GM18511 (cell line): ENCODE results near the gene PIF1.

Experiments
- ATAC-seq: cut with Tn5 transposase; IDR thresholded peaks from one replicate; pipeline ENCODE4 v1.9.1; 2021; ENCODE audit warnings: mild to moderate bottlenecking, moderate library complexity; ENCODE audit not compliant: unreplicated experiment

Gene PIF1

GRCh38 chr15:64825431-64826294 lies at the start of gene PIF1:
Gene PIF1 (minus strand): TSS chr15:64825647. CDS start chr15:64824335, 1,312 bp downstream.
- ATAC-seq, result peak; percentile 87

- ATAC-seq, result no peak
Measured at GRCh38 chr15:64870353-64870752, 44.9 kb upstream of the PIF1 start.

GRCh38 chr15:64869501-64869900 lies 44.1 kb upstream of the PIF1 start:
- no peak for ATAC-seq

GRCh38 chr15:64865998-64866520 lies 40.6 kb upstream of the PIF1 start:
- no peak for ATAC-seq

GRCh38 chr15:64865126-64865997 lies 39.9 kb upstream of the PIF1 start:
- ATAC-seq, result peak; percentile 54

GRCh38 chr15:64864068-64864467 lies 38.6 kb upstream of the PIF1 start:
- no peak for ATAC-seq

GRCh38 chr15:64862408-64862807 lies 37.0 kb upstream of the PIF1 start:
- no peak for ATAC-seq

GRCh38 chr15:64861960-64862359 lies 36.5 kb upstream of the PIF1 start:
- ATAC-seq, result no peak

GRCh38 chr15:64861331-64861730 lies 35.9 kb upstream of the PIF1 start:
- no peak for ATAC-seq

- no peak for ATAC-seq
Measured at GRCh38 chr15:64859226-64859625, 33.8 kb upstream of the PIF1 start.

- no peak for ATAC-seq
Measured at GRCh38 chr15:64858021-64858575, 32.7 kb upstream of the PIF1 start.

GRCh38 chr15:64857421-64857820 lies 32.0 kb upstream of the PIF1 start:
- no peak for ATAC-seq

GRCh38 chr15:64856429-64857145 lies 31.1 kb upstream of the PIF1 start:
- no peak for ATAC-seq

- ATAC-seq, result no peak
Measured at GRCh38 chr15:64855205-64855975, 29.9 kb upstream of the PIF1 start.

- ATAC-seq, result no peak
Measured at GRCh38 chr15:64854526-64854925, 29.1 kb upstream of the PIF1 start.

GRCh38 chr15:64854041-64854440 lies 28.6 kb upstream of the PIF1 start:
- ATAC-seq, result no peak

- ATAC-seq, result no peak
Measured at GRCh38 chr15:64851503-64851840, 26.0 kb upstream of the PIF1 start.

- no peak for ATAC-seq
Measured at GRCh38 chr15:64850778-64851502, 25.5 kb upstream of the PIF1 start.
